Stimulated activated CD4-positive, alpha-beta T cell treated with anti-CD3 and anti-CD28 coated beads, TNF-alpha, amount 100 ng/mL, for 48 hours (primary cell): ENCODE results near the gene ATP11C.
"Not testable (repeated sequence)": the region's sequence is repeated elsewhere in the genome, so short reads cannot be mapped to it uniquely, and the experiment has no call there.

Experiments
- DNase-seq, 3 donors: peaks; one replicate each; pipeline ENCODE4 v3.0.0-alpha.2; 2020; ENCODE audit warnings: low read depth in 3 of 3

The ATP11C gene

DNA sequence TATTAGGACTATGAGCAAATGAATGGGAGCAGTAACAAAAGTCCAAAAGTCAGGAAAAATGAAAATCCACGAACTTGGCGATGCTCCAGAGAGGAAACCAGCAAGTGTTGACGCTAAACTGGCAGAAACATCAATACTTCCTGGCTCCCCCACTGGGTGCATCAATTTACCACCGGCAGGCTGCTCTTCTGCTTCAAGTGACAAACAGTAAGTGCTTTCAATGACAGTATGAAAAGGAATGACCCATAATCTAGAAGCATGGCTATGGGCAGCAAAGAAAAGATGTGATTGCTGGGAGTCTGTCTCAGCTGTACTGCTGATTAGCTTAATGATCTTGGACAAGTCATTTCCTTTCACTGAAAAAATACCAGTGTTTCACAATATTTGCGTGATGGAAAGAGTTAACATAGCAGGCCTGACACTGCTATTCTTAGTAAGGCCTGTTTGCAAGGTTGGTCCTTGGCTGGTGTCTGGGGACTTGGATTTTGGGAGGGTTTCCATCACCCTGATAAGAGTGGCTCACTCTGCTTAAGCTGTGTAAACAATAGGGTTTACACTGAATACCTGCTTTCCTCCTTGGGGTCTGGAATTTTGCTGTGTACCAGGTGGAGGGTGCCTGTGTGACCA, 8.7 kb downstream of the ATP11C start:
- no peak for DNase-seq

- DNase-seq: not testable (repeated sequence)
Measured at GRCh38 chrX:139921142-139921541, 11.7 kb downstream of the ATP11C start.

DNA sequence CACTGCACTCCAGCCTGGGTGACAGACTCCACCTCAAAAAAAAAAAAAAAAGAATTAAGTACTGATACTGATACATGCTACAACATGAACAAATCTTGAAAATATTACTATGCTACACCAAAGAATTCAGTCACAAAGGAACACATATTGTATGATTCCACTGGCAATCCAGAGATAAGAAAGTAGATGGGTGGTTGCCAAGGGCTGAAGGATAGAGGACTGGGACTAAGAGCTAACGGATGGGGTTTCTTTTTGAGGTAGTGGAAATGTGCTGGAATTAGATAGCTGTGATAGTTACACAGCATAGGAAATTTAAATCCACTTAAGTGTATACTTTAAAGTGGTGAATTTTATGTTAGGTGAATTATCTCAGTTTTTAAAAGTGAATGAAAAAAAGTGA, 12.5 kb downstream of the ATP11C start:
- no peak for DNase-seq

DNA sequence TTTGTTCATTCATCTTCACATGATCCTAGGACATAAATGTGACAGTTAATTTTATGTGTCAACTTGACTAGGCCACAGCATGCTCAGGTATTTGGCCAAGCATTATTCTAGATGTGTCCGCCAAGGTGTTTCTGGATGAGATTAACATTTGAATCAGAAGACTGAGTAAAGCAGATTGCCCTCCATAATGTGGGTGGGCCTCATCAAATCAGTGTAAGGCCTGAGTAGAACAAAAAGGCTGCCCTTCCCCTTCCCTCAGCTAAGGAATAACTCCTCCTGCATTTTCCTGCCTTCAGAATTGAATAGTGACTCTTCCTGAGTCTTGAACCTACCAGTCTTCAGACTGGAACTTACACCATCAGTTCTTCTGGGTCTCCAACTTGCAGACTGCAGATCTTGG, 18.4 kb downstream of the ATP11C start:
- DNase-seq: no peak

DNA sequence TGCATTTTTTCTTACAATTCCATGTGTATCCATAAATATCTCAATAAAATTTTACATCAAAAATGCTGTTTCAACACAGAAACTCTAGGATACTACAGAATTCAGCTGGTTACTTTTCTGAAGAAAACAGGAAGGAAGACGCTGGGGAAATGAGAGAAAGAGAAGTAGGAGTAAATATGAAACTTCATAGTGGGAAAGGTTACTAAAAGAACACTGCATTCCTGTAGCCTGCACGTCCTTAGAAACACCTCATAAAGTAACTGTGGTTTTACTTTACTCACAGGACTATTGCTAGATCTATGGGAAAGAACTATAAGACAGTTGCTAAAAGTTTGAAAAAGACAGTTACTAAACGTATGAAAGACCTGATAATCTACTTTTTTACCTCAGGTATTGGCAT, 23.1 kb downstream of the ATP11C start:
- DNase-seq: no peak

GRCh38 chrX:139907078-139907477, 25.8 kb downstream of the ATP11C start:
- no peak for DNase-seq

- no peak for DNase-seq
Measured at GRCh38 chrX:139905743-139906142, 27.1 kb downstream of the ATP11C start.

- DNase-seq: no peak
Measured at GRCh38 chrX:139905051-139905450, 27.8 kb downstream of the ATP11C start.

GRCh38 chrX:139903210-139903609, 29.6 kb downstream of the ATP11C start:
- DNase-seq: no peak

DNA sequence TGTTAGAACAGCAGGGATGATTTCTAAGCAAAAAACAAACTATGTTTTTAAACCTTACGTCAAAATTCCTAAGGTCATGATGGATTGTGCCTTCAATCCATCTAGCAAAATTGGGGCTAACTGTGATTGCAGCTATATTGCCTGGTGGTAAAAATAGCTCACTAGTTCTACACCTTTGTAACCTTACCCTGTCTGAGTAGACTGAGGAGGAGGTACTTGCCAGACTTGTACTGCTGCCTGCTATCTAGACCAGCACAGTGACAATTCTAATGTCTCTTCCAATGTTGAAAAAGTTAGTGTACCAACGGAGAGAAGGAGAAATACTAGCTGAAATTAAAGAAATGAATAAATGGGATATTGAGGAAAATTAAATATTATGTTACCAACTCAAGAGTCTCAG, 30.3 kb downstream of the ATP11C start:
- no peak for DNase-seq

DNA sequence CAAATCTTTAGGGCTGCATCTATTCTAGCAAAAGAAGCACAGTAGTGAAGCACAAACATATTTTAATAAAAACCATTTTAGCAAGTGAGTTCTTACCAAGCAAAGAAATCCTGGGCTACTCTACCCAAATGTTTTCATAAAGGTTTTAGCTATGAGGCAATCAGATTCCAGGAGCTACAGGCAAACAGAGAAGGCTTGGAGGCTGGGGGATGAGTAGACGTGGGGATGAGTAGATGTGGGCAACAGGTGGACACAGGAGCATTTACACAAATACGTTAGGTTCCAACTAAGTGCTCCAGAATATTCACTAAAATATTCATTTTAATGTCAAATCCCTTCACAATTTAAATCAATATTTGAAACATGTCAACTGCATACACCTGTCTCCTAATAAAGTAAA, 34.5 kb downstream of the ATP11C start:
- DNase-seq: no peak

- no peak for DNase-seq
Measured at GRCh38 chrX:139892512-139892911, 40.3 kb downstream of the ATP11C start.

- DNase-seq: no peak
Measured at GRCh38 chrX:139890991-139891700, 41.7 kb downstream of the ATP11C start.

DNA sequence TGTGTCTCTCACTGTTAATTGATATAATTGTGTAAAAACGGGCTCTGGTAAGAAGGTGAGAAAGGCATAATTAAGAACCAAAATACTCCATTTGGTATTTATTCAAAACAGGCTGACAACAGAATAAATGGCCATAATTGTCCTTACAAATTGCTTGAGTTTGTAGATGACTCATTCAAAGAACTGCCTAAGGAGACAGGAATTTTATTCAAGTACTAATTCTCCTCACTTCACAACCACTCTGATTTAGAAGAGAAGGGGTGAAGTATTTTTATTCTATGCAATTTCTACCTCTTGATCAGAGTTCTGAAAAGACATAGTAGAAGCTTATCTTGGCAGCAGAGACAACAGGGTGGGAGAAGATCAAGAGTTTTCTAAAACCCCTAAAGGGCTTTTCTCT, 43.1 kb downstream of the ATP11C start:
- DNase-seq: no peak

- DNase-seq: no peak
Measured at GRCh38 chrX:139883984-139884383, 48.9 kb downstream of the ATP11C start.

- DNase-seq: no peak
Measured at GRCh38 chrX:139882299-139882698, 50.6 kb downstream of the ATP11C start.

GRCh38 chrX:139881572-139881971, 51.3 kb downstream of the ATP11C start:
- no peak for DNase-seq

- DNase-seq: no peak
Measured at GRCh38 chrX:139881130-139881529, 51.7 kb downstream of the ATP11C start.

- DNase-seq: no peak
Measured at GRCh38 chrX:139877710-139878414, 55.0 kb downstream of the ATP11C start.

GRCh38 chrX:139875841-139876240, 57.0 kb downstream of the ATP11C start:
- no peak for DNase-seq

GRCh38 chrX:139869796-139870195, 63.1 kb downstream of the ATP11C start:
- no peak for DNase-seq

- no peak for DNase-seq
Measured at GRCh38 chrX:139864640-139865039, 68.2 kb downstream of the ATP11C start.

DNA sequence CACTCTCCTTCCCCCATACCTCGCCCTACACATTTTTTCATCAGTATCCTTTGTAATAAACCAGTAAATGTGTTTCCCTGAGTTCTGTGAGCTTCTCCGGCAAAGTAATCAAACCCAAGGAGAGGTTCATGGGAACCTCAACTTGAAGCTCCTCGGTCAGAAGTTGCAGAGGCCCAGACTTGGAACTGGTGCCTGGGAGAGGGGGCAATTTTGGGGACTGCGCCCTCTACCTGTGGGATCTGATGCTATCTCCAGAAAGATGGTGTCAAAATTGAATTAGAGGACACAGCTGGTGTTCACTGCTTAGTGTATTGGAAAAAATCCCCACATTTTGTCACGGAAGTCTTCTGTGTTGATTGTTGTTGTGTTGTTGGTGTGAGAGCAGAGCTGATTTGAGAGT, 70.6 kb downstream of the ATP11C start:
- no peak for DNase-seq
